Mesothelial cell of epicardium (in vitro differentiated cells): ENCODE measurements around the gene ABCG2. TPM values are rescaled to one million over a fixed set of nuclear protein-coding genes. Genes with fewer than 3 reads are reported as not detected.

Source experiments
- DNase-seq, 2 experiments: peaks; one replicate each; pipeline ENCODE4 v3.0.0; 2021; ENCODE audit warnings: low spot score in 2 of 2; ENCODE audit not compliant: unreplicated experiment in 2 of 2
- H3K27ac Mint-ChIP-seq: 2 replicates; pipeline ENCODE4 v1.8.0; 2021; ENCODE audit warnings: mixed read lengths
- H3K27me3 Mint-ChIP-seq: 2 replicates; pipeline ENCODE4 v1.8.0; 2021; ENCODE audit warnings: low read depth, mixed read lengths
- H3K36me3 Mint-ChIP-seq: 2 replicates; pipeline ENCODE4 v1.8.0; 2021; ENCODE audit warnings: mixed read lengths
- H3K4me1 Mint-ChIP-seq: 2 replicates; pipeline ENCODE4 v1.8.0; 2021; ENCODE audit warnings: mixed read lengths
- H3K4me3 Mint-ChIP-seq: 2 replicates; pipeline ENCODE4 v1.8.0; 2021; ENCODE audit warnings: mild to moderate bottlenecking, moderate library complexity, mixed read lengths
- H3K9me3 Mint-ChIP-seq: 2 replicates; pipeline ENCODE4 v1.8.0; 2021; ENCODE audit warnings: mixed read lengths
- CTCF ChIP-seq: fragments of 200-600 bp; sonication (generic); IDR thresholded peaks from one replicate; pipeline ENCODE4 v1.5.0; 2021; ENCODE audit warnings: antibody characterized with exemption; ENCODE audit not compliant: unreplicated experiment
- total RNA-seq: library from RNA; stranded (reverse); gene quantifications from 3 replicates; pipeline ENCODE4 v1.2.1, GENCODE V29; 2021

Gene ABCG2
- total RNA-seq, 1 donor from 2014 or later: 0.92 TPM

- H3K36me3 Mint-ChIP-seq: no peaks in the 10 kb centered on the region
- TF ChIP-seq CTCF: no peak
- H3K9me3 Mint-ChIP-seq: no peaks in the 10 kb centered on the region
- no peak for DNase-seq
- H3K4me3 Mint-ChIP-seq: no peak overlapping the region
- no peak overlapping the region for H3K27ac Mint-ChIP-seq
- peaks cover 6% of the 10 kb centered on the region for H3K4me1 Mint-ChIP-seq
- no peaks in the 10 kb centered on the region for H3K27me3 Mint-ChIP-seq
Measured at GRCh38 chr4:88138561-88138960, 19.9 kb downstream of the ABCG2 start.

GRCh38 chr4:88137112-88137511, 21.3 kb downstream of the ABCG2 start:
- TF ChIP-seq CTCF: no peak
- Mint-ChIP-seq H3K36me3 (no peaks in the 10 kb centered on the region), H3K4me3 (no peak overlapping the region), H3K4me1 (peaks cover 6% of the 10 kb centered on the region), H3K27ac (no peak overlapping the region), H3K27me3 (no peaks in the 10 kb centered on the region), H3K9me3 (peaks cover 4% of the 10 kb centered on the region)
- no peak for DNase-seq

- H3K27me3 Mint-ChIP-seq: no peaks in the 10 kb centered on the region
- H3K9me3 Mint-ChIP-seq: peaks cover 4% of the 10 kb centered on the region
- H3K4me3 Mint-ChIP-seq: no peak overlapping the region
- peak overlapping the region; percentile 6 for H3K27ac Mint-ChIP-seq
- TF ChIP-seq CTCF: no peak
- H3K36me3 Mint-ChIP-seq: no peaks in the 10 kb centered on the region
- peaks cover 6% of the 10 kb centered on the region for H3K4me1 Mint-ChIP-seq
- DNase-seq: no peak
Measured at GRCh38 chr4:88136249-88136648, 22.2 kb downstream of the ABCG2 start.

- Mint-ChIP-seq H3K4me3 (no peak overlapping the region), H3K27me3 (no peaks in the 10 kb centered on the region), H3K9me3 (peaks cover 4% of the 10 kb centered on the region), H3K27ac (no peak overlapping the region), H3K4me1 (peaks cover 6% of the 10 kb centered on the region), H3K36me3 (no peaks in the 10 kb centered on the region)
- TF ChIP-seq CTCF: no peak
- no peak for DNase-seq
Measured at GRCh38 chr4:88135356-88135663, 23.1 kb downstream of the ABCG2 start.

GRCh38 chr4:88134536-88135355, 23.7 kb downstream of the ABCG2 start:
- no peak overlapping the region for H3K4me3 Mint-ChIP-seq
- no peaks in the 10 kb centered on the region for H3K36me3 Mint-ChIP-seq
- H3K27ac Mint-ChIP-seq: no peak overlapping the region
- no peak for DNase-seq
- peaks cover 6% of the 10 kb centered on the region for H3K4me1 Mint-ChIP-seq
- peaks cover 5% of the 10 kb centered on the region for H3K9me3 Mint-ChIP-seq
- no peak for TF ChIP-seq CTCF
- H3K27me3 Mint-ChIP-seq: no peaks in the 10 kb centered on the region
